SK-N-SH treated with all-trans-retinoic acid at 6 μM for 48 hours (cell line): ENCODE data around the gene GPHN.

Experiments
- ESRRG ChIP-seq: fragments of 250-450 bp; sonication (Bioruptor Pico); IDR thresholded peaks from 2 replicates; pipeline ENCODE4 v1.6.1; 2021; ENCODE audit warnings: mild to moderate bottlenecking
- GLIS3 ChIP-seq: fragments of 250-450 bp; sonication (Bioruptor Pico); IDR thresholded peaks from 2 replicates; pipeline ENCODE4 v1.5.0; 2020; ENCODE audit warnings: mild to moderate bottlenecking, moderate library complexity
- ISL1 ChIP-seq: fragments of 250-450 bp; sonication (Bioruptor Pico); IDR thresholded peaks from 2 replicates; pipeline ENCODE4 v2.1.2; 2022; ENCODE audit warnings: mild to moderate bottlenecking, moderate library complexity
- TCF4 ChIP-seq: fragments of 250-450 bp; sonication (Bioruptor Pico); IDR thresholded peaks from 2 replicates; pipeline ENCODE4 v1.8.0; 2021; ENCODE audit warnings: mild to moderate bottlenecking, moderate library complexity, borderline replicate concordance
- ZC3H10 ChIP-seq: fragments of 250-450 bp; sonication (Bioruptor Pico); IDR thresholded peaks from 2 replicates; pipeline ENCODE4 v1.5.1; 2021; ENCODE audit warnings: mild to moderate bottlenecking, moderate library complexity
- ZFP3 ChIP-seq: fragments of 250-450 bp; sonication (Bioruptor Pico); IDR thresholded peaks from 2 replicates; pipeline ENCODE4 v1.5.0; 2020; ENCODE audit warnings: mild to moderate bottlenecking, moderate library complexity
- ZNF565 ChIP-seq: fragments of 450-650 bp; formaldehyde crosslinking; conservative IDR thresholded peaks from 2 replicates; pipeline ENCODE4 v1.5.0; 2020; ENCODE audit warnings: low read depth, mild to moderate bottlenecking, moderate library complexity

DNA sequence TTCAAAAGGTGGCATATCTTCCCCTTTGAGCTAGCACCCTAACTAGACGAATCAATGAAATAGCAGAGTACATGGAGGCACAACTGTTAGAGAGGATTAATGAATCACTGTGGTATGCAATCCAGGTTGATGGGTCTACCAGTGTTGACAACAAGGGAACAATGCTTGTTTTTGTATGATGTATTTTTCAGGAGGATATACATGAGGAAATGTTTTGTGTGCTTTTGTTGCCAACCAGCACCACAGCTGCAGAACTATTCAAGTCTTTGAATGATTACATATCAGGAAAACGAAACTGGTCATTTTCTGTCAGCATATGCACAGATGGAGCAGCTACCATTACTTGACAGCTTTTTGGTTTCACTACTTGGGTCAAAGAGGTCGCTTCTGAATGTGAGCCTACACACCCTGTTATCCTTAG lies 142.6 kb downstream of the GPHN start:
- TF ChIP-seq TCF4 (no peak), ESRRG (CRISPR knock-in tag) (no peak), ZNF565 (CRISPR knock-in tag) (no peak), ISL1 (CRISPR knock-in tag) (no peak), ZFP3 (CRISPR knock-in tag) (no peak), ZC3H10 (CRISPR knock-in tag) (no peak), GLIS3 (CRISPR knock-in tag) (no peak)
